Retina (tissue), 1 donor: Measurements from ENCODE around the gene FAM171A2.
A peak's percentile ranks its signal among the peaks of the same experiment; 100 is the strongest.
"Not testable (repeated sequence)": the region's sequence is repeated elsewhere in the genome, so short reads cannot be mapped to it uniquely, and the experiment has no call there.

ENCODE experiments used
- DNase-seq: peaks from one replicate; pipeline ENCODE4 v3.0.0-alpha.2; 2016

The FAM171A2 gene

GRCh38 chr17:44363613-44364159 lies at the start of gene FAM171A2:
Gene FAM171A2 (minus strand): TSS chr17:44363853. CDS start chr17:44363714, 139 bp downstream.
- peak; percentile 71 for DNase-seq

GRCh38 chr17:44409309-44410028 lies 45.8 kb upstream of the FAM171A2 start:
- DNase-seq: no peak

GRCh38 chr17:44408786-44409185 lies 45.1 kb upstream of the FAM171A2 start:
- DNase-seq: no peak

- no peak for DNase-seq
These were observed 39.0 kb upstream of the FAM171A2 start for GRCh38 chr17:44402564-44403172.

- no peak for DNase-seq
These were observed 36.7 kb upstream of the FAM171A2 start for GRCh38 chr17:44400226-44400847.

GRCh38 chr17:44398692-44399691 lies 35.3 kb upstream of the FAM171A2 start:
- DNase-seq: no peak

GRCh38 chr17:44397479-44398440 lies 34.1 kb upstream of the FAM171A2 start:
- no peak for DNase-seq

GRCh38 chr17:44396946-44397345 lies 33.3 kb upstream of the FAM171A2 start:
- no peak for DNase-seq

GRCh38 chr17:44394833-44395232 lies 31.2 kb upstream of the FAM171A2 start:
- no peak for DNase-seq

GRCh38 chr17:44394112-44394511 lies 30.5 kb upstream of the FAM171A2 start:
- not testable (repeated sequence) for DNase-seq

- DNase-seq: no peak
These were observed 26.7 kb upstream of the FAM171A2 start for GRCh38 chr17:44390250-44390870.

- DNase-seq: no peak
These were observed 26.1 kb upstream of the FAM171A2 start for GRCh38 chr17:44389723-44390202.

- no peak for DNase-seq
These were observed 25.6 kb upstream of the FAM171A2 start, which contains the start of gene ITGA2B for GRCh38 chr17:44389281-44389680. Gene ITGA2B (minus strand): TSS chr17:44389649. CDS start chr17:44389473, 176 bp downstream.

- no peak for DNase-seq
These were observed 24.2 kb upstream of the FAM171A2 start for GRCh38 chr17:44387804-44388203.

GRCh38 chr17:44386182-44386525 lies 22.5 kb upstream of the FAM171A2 start:
- no peak for DNase-seq

GRCh38 chr17:44385287-44386181 lies 21.9 kb upstream of the FAM171A2 start:
- DNase-seq: peak; percentile 79

- peak; percentile 86 for DNase-seq
These were observed 21.2 kb upstream of the FAM171A2 start for GRCh38 chr17:44384823-44385286.

- no peak for DNase-seq
These were observed 20.7 kb upstream of the FAM171A2 start for GRCh38 chr17:44384281-44384822.

GRCh38 chr17:44383861-44384260 lies 20.2 kb upstream of the FAM171A2 start:
- DNase-seq: no peak
